GM12878 (cell line): ENCODE measurements around the gene NBEA. TPM values are rescaled to one million over a fixed set of nuclear protein-coding genes. Genes with fewer than 3 reads are reported as not detected.

ENCODE experiments used
- CHD1 ChIP-seq: IDR thresholded peaks from 2 replicates; pipeline ENCODE4 v1.6.1; 2012; ENCODE audit warnings: low read depth, low read length, improper control_type of control experiment
- FOXK2 ChIP-seq: fragments of 450-650 bp; IDR thresholded peaks from 2 replicates; pipeline ENCODE4 v1.6.1; 2017; ENCODE audit warnings: mild to moderate bottlenecking, moderate library complexity
- KDM1A ChIP-seq: fragments of 200-600 bp; sonication (generic); IDR thresholded peaks from 2 replicates; pipeline ENCODE4 v1.6.1; 2016; ENCODE audit warnings: borderline replicate concordance
- NBN ChIP-seq: fragments of 450-650 bp; IDR thresholded peaks from 2 replicates; pipeline ENCODE4 v1.6.1; 2016
- PRDM15 ChIP-seq: fragments of 450-650 bp; formaldehyde crosslinking; IDR thresholded peaks from 2 replicates; pipeline ENCODE4 v1.4.0; 2020; ENCODE audit warnings: mild to moderate bottlenecking, moderate library complexity
- RFX5 ChIP-seq: IDR thresholded peaks from 2 replicates; pipeline ENCODE4 v1.6.1; 2011; ENCODE audit warnings: low read depth, low read length, improper control_type of control experiment
- SKIL ChIP-seq: fragments of 450-650 bp; IDR thresholded peaks from 2 replicates; pipeline ENCODE4 v1.6.1; 2017; ENCODE audit warnings: mild to moderate bottlenecking, low read depth, inconsistent platforms; ENCODE audit not compliant: poor library complexity, severe bottlenecking
- TCF3 ChIP-seq: IDR thresholded peaks from 2 replicates; pipeline ENCODE4 v1.6.1; 2012; ENCODE audit warnings: low read depth, mild to moderate bottlenecking, low read length, borderline replicate concordance; ENCODE audit not compliant: insufficient read depth
- USF1 ChIP-seq: IDR thresholded peaks from 2 replicates; pipeline ENCODE4 v1.6.1; 2011; ENCODE audit warnings: borderline replicate concordance, low read depth, mild to moderate bottlenecking, moderate library complexity, mixed read lengths, low read length; ENCODE audit not compliant: insufficient read depth; ENCODE audit errors: extremely low read length
- ZNF384 ChIP-seq: IDR thresholded peaks from 2 replicates; pipeline ENCODE4 v1.6.1; 2012; ENCODE audit warnings: low read depth, mild to moderate bottlenecking, low read length, improper control_type of control experiment, borderline replicate concordance
- polyA plus RNA-seq, 11 experiments: library from polyadenylated mRNA; depleted of rRNA in 4 of 11; unstranded in 6 of 11; stranded (reverse) in 5 of 11; fragments of >200 nt; fragmentation: Nextera tagmentation in 4 of 11; fragmentation: Illumina TruSeq in 1 of 11; extraction: Ambion mirVana in 4 of 11; extraction: Trizol in 1 of 11; gene quantifications; 1 replicate in 1 of 11; 2 replicates in 10 of 11; pipeline versions ENCODE4 v1.2.1 to v1.2.3, GENCODE V29; 2011 to 2016; ENCODE audit warnings: inconsistent platforms in 2 of 11, missing spikeins in 2 of 11, low read depth in 1 of 11
- total RNA-seq, 4 experiments: library from RNA; depleted of rRNA in 3 of 4; stranded (reverse); fragments of >200 nt in 3 of 4; fragmentation: Illumina TruSeq in 1 of 4; extraction: Trizol in 1 of 4; gene quantifications; 2 replicates each; pipeline versions ENCODE4 v1.2.1 to v1.2.3, GENCODE V29; 2013 to 2021
- TF ChIP-seq, protein P1 (sequence below), 3 experiments: IDR thresholded peaks in 2 of 3; conservative IDR thresholded peaks in 1 of 3; 2 replicates each; pipeline ENCODE4 v1.5.1; 2011; ENCODE audit warnings: low read depth in 3 of 3, low read length in 3 of 3, mild to moderate bottlenecking in 3 of 3, control low read depth in 2 of 3, moderate library complexity in 2 of 3, inconsistent platforms in 1 of 3, mixed read lengths in 1 of 3; ENCODE audit not compliant: control insufficient read depth in 2 of 3, insufficient read depth in 1 of 3; ENCODE audit errors: extremely low read depth in 1 of 3

Gene NBEA
- total and polyA plus RNA-seq, 10 of the 15 experiments (the other 5 are each of a cell fraction or from before 2014, with no cell fraction given): 0.23 to 3.6 (median 0.55) TPM

- TF ChIP-seq, protein P1, sequence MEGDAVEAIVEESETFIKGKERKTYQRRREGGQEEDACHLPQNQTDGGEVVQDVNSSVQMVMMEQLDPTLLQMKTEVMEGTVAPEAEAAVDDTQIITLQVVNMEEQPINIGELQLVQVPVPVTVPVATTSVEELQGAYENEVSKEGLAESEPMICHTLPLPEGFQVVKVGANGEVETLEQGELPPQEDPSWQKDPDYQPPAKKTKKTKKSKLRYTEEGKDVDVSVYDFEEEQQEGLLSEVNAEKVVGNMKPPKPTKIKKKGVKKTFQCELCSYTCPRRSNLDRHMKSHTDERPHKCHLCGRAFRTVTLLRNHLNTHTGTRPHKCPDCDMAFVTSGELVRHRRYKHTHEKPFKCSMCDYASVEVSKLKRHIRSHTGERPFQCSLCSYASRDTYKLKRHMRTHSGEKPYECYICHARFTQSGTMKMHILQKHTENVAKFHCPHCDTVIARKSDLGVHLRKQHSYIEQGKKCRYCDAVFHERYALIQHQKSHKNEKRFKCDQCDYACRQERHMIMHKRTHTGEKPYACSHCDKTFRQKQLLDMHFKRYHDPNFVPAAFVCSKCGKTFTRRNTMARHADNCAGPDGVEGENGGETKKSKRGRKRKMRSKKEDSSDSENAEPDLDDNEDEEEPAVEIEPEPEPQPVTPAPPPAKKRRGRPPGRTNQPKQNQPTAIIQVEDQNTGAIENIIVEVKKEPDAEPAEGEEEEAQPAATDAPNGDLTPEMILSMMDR (IDR thresholded peaks at IDR 0.05 in 2 of 3, conservative IDR thresholded peaks at IDR 0.05 in 1 of 3; ENCODE audit: control insufficient read depth in 2 of 3, extremely low read depth in 1 of 3, insufficient read depth in 1 of 3, low read depth in 3 of 3, low read length in 3 of 3): no peak
- TF ChIP-seq ZNF384 (no peak), KDM1A (no peak), TCF3 (no peak), FOXK2 (no peak), SKIL (no peak), RFX5 (no peak), USF1 (no peak), PRDM15 (no peak), CHD1 (no peak), NBN (no peak)
- TF ChIP-seq, all 136 proteins: peak for 0
These were observed 41.8 kb upstream of the NBEA start (continued) for GRCh38 chr13:34900288-34900739.
